GM18505 (cell line): Measurements from ENCODE around the gene CDH6.

Source experiments
- ATAC-seq: cut with Tn5 transposase; IDR thresholded peaks from one replicate; pipeline ENCODE4 v1.9.1; 2021; ENCODE audit not compliant: unreplicated experiment
- POLR2A ChIP-seq: IDR thresholded peaks from 4 replicates; pipeline ENCODE4 v1.6.1; 2011; ENCODE audit warnings: borderline replicate concordance; ENCODE audit not compliant: insufficient read depth, insufficient read length; ENCODE audit errors: extremely low read depth

Gene CDH6

GRCh38 chr5:31186672-31187267, 6.7 kb upstream of the CDH6 start:
- no peak for ATAC-seq
- no peak for TF ChIP-seq POLR2A

- no peak for ATAC-seq
- TF ChIP-seq POLR2A = no peak
Observed at GRCh38 chr5:31187591-31187990, 5.9 kb upstream of the CDH6 start.

GRCh38 chr5:31192442-31192841, 1.0 kb upstream of the CDH6 start:
- TF ChIP-seq POLR2A = no peak
- ATAC-seq = no peak

GRCh38 chr5:31193116-31193515, 370 bp upstream of the CDH6 start:
- no peak for TF ChIP-seq POLR2A
- ATAC-seq = no peak

GRCh38 chr5:31194468-31194813, 955 bp downstream of the CDH6 start:
- TF ChIP-seq POLR2A = no peak
- no peak for ATAC-seq

GRCh38 chr5:31194892-31195555, 1.5 kb downstream of the CDH6 start:
- ATAC-seq = no peak
- TF ChIP-seq POLR2A = no peak

- ATAC-seq = no peak
Observed at GRCh38 chr5:31196309-31196708, 2.8 kb downstream of the CDH6 start.

GRCh38 chr5:31197183-31197582, 3.7 kb downstream of the CDH6 start:
- no peak for TF ChIP-seq POLR2A
- ATAC-seq = no peak

More at GRCh38 chr5:31196309-31196708, 2.8 kb downstream of the CDH6 start:
- no peak for TF ChIP-seq POLR2A

- no peak for TF ChIP-seq POLR2A
- no peak for ATAC-seq
Observed at GRCh38 chr5:31204958-31205357, 11.5 kb downstream of the CDH6 start.

- no peak for ATAC-seq
- no peak for TF ChIP-seq POLR2A
Observed at GRCh38 chr5:31208043-31208442, 14.6 kb downstream of the CDH6 start.

GRCh38 chr5:31209334-31209733, 15.8 kb downstream of the CDH6 start:
- ATAC-seq = no peak
- no peak for TF ChIP-seq POLR2A

- ATAC-seq = no peak
- no peak for TF ChIP-seq POLR2A
Observed at GRCh38 chr5:31211098-31211497, 17.6 kb downstream of the CDH6 start.

GRCh38 chr5:31213257-31213656, 19.8 kb downstream of the CDH6 start:
- TF ChIP-seq POLR2A = no peak
- no peak for ATAC-seq

GRCh38 chr5:31213705-31214121, 20.2 kb downstream of the CDH6 start:
- TF ChIP-seq POLR2A = no peak
- no peak for ATAC-seq
